Endometrial microvascular endothelial cells (primary cell): Measurements from ENCODE around the gene WDHD1. TPM values are rescaled to one million over a fixed set of nuclear protein-coding genes. Genes with fewer than 3 reads are reported as not detected.
"Not testable (repeated sequence)": the region's sequence is repeated elsewhere in the genome, so short reads cannot be mapped to it uniquely, and the experiment has no call there.

Experiments
- in situ Hi-C: cut with HindIII; loops from 2 replicates; pipeline ENCODE4 v1.10.0; 2017; ENCODE audit warnings: low sequenced_read_pairs, low pct_unique_long_range_greater_than_20kb; ENCODE audit errors: inconsistent ontology term
- total RNA-seq: library from RNA; depleted of rRNA; stranded (reverse); fragments of >200 nt; gene quantifications from one replicate; pipeline ENCODE4 v1.2.3, GENCODE V29; 2015; ENCODE audit errors: inconsistent ontology term

Gene WDHD1
- total RNA-seq, 1 donor from 2014 or later: 12.6 TPM

DNA sequence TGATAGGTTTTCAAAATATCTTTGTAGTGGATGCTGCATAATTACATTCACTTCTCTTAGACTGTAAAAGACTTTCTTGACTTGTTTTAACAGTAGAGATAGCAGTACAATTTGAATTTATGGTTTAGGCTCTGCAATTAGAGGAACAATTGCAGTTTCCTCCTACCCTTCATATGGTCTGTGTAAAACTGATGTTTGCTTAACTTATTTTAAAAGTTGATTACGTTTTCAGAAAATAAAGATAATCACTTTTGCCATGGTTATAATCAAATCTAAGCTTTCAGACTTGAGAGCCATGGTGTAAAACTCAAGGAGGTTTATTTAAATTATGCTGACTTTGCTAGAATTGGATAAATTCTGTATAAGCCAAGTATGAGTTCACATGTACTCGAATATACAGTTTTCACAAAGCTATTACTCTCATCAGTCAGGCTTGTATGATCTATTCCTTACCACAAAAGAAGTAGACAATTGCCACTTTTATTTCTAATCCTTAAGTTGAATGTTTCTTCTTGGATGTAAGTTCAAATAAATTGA lies 22.1 kb upstream of the WDHD1 start:
- in situ Hi-C loops: no loop called here

DNA sequence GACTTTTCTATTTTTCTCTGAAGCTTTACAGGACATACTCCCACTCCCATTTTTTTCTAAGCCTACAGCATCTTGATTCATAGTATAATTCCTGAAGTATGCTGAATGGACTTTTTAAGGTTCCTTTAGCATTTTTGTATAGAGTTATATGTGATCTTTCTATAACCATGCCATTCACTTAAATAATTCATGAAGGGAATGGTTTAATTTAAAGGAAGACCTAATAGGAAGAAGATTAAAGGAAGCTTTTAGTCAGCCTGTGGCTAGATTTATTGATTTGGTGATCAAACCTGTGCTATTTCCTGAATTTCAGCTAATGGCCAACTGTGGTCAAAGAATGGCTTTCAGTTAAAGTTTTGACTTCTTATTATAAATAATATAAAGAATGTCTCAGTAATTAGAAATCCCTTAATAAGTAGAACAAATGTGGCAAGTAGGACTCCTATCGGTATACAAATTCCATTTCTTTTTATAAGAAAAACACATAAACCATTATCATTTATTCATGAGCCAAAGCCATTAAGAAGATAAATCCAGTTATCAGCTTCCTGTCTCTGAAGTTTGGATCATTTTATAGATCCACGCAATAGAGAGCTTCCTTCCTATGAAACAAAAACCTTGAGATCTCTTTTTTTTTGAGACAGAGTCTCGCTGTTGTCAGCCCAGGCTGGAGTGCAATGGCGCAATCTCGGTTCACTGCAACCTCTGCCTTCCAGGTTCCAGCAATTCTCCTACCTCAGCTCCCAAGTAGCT lies 20.6 kb upstream of the WDHD1 start:
- in situ Hi-C loops: no loop called here

DNA sequence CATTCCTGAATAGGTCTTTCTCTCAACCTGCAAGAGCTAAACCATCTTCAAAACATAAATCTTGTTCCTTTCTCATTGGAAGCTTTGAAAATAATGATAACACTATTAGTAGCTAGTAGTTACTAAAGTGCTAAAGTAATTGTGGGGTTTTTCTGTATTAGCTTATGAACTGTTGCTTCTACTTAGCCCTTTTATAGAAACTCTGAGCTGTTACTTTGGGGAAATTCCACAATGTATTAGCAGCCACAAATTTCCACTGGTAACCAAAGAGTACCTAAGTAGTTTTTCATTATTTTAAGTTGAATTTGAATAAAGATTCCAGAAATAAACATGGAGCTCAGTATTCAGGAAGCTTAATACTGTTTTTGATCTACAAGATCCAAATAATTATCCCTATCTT lies 18.2 kb upstream of the WDHD1 start:
- in situ Hi-C loops: no loop called here

DNA sequence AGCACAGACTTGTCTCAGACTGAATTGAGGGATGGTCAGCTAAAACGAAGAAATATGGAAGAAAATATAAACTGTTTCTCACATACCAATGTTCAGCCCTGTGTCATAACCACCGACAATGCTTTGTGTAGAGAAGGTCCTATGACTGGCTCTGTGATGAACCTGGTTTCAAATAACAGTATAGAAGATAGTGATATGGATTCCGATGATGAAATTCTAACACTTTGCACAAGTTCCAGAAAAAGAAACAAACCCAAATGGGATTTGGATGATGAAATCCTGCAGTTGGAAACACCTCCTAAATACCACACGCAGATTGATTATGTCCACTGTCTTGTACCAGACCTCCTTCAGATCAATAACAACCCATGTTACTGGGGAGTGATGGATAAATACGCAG lies 16.6 kb upstream of the WDHD1 start:
- in situ Hi-C loops: no loop called here

DNA sequence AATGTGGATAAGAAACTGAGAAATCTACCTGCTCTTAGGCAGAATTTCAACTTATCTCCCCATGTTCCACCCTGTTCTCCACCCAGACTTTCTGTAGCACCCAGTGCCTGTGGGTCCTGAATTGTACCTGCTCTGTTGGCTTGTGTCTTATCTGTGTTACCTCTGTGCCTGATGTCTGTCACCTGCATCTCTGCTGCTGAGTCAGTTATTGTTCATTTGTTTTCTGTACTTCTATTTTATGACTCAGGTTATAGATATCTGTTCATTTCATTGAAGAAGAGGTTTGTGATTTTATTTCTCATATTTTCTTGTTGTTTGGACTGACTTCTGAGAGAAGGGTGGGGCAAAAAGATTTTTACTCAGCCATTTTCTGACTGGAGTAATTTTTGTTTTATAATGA lies 11.8 kb upstream of the WDHD1 start:
- in situ Hi-C loops: no loop called here

DNA sequence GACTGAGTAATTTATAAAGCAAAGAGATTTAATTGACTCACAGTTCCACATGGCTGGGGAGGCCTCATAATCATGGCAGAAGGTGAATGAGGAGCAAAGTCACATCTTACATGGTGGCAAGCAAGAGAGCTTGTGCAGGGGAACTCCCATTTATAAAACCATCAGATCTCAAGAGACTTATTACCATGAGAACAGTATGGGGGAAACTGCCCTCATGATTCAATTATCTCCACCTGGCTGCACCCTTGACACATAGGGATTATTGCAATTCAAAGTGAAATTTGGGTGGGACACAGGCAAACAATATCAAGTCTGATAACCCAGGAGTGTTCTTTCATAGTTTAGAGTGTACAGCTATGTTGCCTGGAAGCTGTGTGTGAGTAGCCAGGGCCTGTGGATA lies 11.1 kb upstream of the WDHD1 start:
- in situ Hi-C loops: not testable (repeated sequence)

DNA sequence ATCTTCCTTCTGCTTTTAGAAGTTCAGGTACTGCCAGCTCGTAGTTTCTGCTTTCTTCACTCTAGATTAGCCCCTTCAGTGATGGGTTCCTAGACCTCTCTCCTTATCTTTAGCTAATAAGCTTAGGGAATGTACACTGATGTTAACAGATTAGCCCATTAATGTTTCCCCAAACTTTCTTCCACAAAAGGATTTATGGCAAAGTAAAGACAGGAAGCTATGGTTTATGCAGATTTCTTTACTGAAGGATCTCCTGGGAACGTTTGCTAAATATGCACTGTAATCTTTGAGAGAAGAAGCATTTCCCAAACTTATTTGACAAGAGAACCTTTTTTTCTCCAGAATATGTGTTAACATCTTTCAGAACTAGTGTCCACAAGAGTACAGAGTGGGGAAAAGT lies 4.3 kb upstream of the WDHD1 start:
- in situ Hi-C loops: no loop called here

DNA sequence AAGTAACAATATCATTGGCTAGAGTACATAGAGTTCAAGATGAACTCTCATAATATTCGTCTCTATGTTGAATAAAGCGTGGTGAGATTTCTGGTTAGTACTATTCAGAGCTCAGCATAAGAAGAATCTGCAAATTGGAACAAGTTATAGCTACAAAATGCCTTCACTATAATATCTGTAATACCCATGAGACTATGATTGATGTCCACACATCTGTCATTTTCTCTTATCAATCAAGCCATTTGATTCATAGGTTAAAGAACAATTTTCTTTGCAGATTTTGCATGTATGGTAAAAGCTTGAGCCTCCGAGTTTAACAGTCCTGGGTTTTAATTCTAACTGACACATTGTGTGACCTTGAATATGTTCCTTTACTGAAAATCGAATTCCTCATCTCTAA lies 1.6 kb upstream of the WDHD1 start:
- in situ Hi-C loops: no loop called here

DNA sequence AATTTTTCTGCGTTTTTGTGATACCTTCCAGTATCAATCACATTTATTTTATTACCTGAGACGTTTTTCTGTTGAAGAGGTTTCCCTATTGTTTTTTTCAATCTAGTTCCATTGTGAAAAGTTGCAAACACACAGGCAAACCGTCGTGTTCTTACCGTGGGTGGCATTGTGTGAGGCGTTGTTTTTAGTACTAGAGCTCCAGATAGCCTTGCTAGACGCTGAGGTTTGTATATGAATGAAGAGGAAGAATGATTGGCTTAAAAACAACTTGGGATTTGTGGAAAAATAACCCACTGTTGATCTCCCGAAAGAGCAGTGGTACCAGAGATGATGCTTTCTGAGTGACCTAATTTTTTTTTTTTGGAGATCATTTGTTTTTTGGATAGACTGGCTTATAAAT lies 1.2 kb upstream of the WDHD1 start:
- in situ Hi-C loops: no loop called here

DNA sequence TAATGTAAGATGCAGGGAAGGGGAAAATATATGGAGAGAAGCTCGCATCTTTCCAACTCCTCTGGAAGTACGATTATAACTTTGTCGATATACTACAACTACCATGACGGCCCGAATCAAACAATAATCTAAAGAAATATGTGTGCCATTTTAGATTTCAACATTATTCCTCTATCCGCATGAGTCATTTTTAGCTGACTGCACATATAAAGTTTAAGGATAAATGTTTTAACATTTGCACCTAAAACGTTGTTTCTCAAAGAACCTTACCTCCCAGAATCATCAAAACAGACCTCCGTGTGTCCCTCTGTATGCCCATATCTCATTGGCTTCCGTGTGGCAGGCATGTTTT lies 482 bp downstream of the WDHD1 start:
- in situ Hi-C loops: no loop called here

DNA sequence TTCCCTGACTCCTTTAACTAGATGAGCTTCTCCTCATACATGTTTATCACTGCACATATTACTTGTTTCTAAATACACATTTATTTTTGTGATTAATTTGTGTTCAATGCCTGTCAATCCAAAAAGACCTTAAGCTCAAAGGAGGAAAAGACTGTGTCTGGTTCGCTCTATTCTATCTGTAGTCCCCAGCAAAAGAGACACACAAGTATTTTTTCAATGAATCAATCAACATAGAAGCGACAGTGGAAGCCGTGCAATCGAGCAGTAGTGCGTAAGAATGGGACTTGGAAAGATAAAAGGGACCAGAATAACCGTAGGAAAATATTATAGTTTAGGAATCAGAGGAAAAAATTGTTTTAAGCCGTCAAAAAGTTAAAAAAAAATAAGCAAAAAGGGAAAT lies 951 bp downstream of the WDHD1 start:
- in situ Hi-C loops: no loop called here

DNA sequence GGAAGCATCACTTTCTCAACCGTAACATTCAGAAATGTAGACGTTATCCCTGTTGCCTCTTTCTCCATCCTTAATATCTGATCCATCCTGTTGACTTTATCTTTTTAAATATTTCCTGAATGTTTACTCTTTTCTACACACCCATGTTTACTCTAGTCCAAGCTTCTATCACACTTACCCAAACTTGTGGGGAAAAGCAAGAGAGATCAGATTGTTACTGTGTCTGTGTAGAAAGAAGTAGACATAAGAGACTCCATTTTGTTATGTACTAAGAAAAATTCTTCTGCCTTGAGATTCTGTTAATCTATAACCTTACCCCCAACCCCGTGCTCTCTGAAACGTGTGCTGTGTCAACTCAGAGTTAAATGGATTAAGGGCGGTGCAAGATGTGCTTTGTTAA lies 2.5 kb downstream of the WDHD1 start:
- in situ Hi-C loops: not testable (repeated sequence)

DNA sequence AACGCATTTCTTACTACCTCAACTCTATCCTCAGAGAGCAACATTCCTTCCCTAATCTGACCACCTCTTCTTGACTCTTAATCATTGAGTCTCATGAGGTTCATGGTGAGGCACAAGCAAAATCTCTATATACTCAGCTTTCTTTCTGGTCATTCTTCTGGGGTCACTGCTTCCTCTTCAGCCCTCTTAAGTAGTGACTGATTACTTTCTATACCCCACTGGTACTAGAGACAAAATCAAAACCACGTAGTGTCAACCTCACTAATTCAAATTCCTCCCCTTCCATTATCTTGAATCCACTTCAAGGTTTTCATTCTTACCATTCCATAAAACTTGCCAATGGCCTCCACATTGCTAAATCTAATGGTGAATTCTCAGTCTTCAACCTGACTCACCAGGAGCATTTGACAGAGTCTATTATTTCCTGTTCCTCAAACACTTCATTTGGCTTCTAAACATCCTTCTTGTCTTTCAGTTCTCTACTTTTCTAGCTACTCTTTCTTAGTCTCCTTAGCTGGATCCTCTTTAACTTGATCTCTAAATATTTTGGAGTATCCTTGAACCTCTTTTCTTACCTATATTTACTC lies 6.8 kb downstream of the WDHD1 start:
- in situ Hi-C loops: no loop called here

DNA sequence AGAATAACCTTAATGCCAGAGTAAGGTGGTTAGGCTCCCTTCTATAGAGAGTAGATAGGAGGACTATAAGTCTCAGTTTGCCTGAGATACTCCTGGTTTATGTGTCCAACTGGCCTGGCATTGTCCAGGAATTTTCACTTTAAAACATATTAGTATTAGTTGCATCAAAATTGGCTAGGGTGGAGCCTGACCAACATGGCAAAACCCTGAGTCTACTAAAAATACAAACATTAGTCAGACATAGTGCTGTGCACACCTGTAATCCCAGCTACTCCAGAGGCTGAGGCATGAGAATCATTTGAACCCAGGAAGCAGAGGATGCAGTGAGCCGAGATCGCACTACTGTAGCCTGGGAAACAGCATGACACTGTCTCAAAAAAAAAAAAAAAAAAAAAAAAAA lies 11.9 kb downstream of the WDHD1 start:
- in situ Hi-C loops: no loop called here

DNA sequence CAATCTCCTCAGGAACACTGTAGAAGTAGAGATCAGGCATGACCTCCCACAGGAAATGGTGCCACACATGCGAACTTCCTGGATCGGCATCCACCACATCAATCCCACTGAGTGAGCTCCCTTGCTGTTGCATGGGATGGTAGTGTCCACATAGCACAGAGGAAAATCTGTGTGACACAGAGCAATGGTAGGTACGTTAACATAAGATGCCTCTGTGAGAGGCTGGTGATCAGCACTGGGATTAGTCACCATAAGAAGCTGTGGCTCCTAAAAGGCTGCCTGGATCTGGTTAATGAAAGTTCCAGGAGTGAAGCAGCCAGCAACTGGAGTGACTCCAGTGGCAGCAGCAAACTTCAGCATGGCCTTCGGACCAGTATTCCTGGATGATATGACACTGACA lies 21.8 kb downstream of the WDHD1 start:
- in situ Hi-C loops: no loop called here

DNA sequence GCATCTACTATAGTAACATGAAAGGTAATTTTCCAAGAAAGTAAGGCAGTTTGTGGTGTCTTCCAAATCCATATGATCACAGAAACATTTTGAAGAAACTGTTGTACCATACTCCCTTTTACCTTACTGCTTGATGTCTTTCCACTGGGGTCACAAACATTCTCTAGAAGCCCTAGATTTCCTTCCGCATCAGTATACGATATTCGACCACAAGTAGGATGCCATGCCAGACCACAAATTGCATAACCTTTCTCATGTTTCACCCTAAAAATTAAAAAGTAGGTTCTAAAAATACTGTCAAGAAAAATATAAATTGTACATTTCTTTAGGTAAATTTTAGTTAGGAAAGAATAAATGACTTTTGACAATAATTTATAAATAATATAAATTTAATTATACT lies 26.5 kb downstream of the WDHD1 start:
- in situ Hi-C loops: no loop called here

DNA sequence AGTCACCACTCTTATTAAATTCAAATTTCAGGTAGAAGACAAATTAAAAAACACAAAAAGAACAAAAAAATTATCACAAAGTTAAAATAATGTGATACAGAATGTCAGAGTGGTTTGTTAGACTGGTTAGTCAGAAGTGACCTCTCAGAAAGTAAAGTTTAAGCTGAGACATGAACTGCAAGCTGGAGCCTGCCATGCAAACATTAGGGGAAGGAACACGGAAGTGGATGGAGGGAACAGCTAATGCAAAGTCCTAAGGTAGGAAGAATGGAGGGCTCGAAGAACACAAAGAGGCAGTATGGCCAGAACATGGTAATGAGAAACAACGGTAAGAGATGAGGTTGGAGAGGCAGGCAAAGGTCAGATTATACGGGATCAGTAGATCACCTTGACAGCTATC lies 41.7 kb downstream of the WDHD1 start:
- in situ Hi-C loops: no loop called here

DNA sequence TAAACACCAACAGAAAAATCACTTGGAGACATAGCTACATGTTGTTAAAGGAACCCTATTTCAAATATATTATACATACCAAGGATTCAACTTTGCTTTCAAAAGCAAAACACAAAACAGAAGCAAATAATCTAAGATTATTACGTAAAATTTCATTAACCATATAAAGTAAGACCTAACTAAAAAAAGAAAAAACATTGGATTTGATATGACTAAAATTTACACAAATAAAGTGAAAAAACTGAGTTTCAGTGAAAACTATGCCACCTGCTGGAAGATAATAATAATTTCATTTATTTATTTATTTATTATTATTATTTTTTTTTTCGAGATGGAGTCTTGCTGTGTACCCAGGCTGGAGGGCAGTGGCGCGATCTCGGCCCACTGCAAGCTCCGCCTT lies 45.2 kb downstream of the WDHD1 start:
- in situ Hi-C loops: no loop called here

DNA sequence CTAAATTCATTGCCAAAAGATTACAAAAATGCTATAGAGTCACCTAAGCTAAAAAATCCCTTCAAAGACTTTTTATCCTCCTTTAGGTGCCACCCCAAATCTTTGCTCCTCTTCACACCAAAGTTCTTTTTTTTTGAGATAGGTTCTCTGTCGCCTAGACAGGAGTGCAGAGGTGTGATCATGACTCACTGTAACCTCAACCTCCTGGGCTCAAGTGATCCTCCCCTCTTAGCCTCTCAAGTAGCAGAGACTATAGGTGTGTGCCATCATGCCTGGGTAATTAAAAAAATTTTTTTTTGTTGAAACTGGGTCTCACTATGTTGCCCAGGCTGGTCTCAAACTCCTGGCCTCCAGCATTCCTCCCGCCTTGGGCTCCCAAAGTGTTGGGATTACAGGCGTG lies 47.9 kb downstream of the WDHD1 start:
- in situ Hi-C loops: no loop called here

DNA sequence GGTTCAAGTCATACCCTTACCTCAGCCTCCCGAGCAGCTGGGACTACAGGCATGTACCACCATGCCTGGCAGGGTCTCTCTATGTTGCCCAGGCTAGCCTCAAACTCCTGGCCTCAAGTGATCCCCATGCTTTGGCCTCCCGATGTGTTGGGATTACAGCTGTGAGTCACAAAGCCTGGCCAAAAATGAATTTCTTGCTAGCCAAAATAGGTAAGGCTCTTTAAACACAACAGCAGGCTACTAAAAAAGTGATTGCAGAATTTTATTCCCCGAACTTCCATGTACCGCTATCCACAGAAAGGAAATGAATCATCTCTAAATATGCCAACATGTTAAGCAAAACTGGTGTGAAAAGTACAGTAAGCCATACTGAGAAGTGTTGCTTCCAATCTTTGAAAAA lies 50.6 kb downstream of the WDHD1 start:
- in situ Hi-C loops: no loop called here

DNA sequence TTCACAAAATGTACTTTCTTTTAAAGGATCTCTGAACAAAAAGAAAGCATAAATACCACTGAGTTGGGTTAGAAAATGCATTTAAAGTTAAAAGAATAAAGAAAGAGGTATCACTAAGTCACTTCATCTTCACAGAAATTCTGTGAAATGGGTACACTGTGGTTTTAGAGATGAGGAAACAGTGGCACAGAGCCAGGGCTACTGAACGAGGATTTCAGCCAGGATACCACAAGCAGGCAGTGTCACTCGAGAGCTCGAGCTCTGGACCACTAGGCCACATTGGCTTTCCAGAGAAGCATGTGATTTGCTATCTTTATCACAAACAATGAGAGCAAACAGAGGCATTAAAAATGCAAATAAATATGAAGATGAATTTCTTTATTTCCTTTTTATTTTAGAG lies 51.0 kb downstream of the WDHD1 start:
- in situ Hi-C loops: no loop called here
